Stimulated activated CD4-positive, alpha-beta T cell treated with anti-CD3 and anti-CD28 coated beads, Interleukin-4, amount 100 ng/mL, for 24 hours (primary cell): ENCODE data around the gene BCL3.

Experiments
- DNase-seq: peaks from one replicate; pipeline ENCODE4 v3.0.0-alpha.2; 2020

BCL3 gene

DNA sequence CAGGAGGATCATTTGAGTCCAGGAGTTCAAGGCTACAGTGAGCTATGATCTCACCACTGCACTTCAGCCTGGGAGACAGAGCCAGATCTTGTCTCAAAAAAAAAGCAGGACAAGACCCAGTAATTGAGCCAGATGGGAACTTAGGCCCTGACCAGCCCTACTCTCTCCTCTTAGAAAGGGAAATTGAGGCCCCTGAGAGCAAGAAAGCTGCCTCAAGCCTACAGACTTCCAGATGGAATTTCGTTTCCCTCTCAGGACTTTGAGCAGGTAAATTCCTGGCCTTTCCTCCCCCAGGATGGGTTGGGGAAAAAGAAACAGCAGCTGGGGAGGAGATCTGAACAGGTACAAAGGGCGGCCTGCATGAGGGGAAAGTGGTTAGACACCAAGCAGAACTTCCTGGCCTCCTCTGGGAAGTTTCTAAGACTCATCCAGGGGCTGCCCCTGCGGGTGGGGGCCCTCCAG is 3.6 kb upstream of the BCL3 start:
- no peak for DNase-seq

DNA sequence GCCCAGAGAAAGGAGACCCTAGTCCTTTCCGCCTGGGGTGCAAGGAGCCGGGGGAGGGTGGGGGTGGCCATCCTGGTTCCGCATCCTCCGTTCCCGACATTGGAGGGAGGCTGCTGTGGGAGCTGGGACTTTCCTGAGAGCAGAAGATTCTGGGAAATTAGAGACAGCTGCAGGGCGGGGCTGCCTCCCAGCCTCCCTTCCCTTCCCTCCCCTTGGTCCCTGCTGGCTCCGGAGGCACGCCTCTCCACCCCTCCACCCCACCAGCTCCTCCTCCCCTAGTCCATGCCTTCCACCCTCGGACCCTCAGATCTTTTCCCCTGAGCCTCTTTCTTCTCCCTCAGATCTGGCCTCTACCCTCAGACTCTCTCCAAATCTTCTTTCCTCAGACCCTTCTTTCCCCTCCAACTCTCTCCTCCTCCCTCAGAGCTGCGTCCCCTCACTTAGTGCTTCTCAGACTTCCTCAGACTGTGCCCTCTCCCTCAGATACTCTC is 3.1 kb upstream of the BCL3 start:
- DNase-seq = no peak

DNA sequence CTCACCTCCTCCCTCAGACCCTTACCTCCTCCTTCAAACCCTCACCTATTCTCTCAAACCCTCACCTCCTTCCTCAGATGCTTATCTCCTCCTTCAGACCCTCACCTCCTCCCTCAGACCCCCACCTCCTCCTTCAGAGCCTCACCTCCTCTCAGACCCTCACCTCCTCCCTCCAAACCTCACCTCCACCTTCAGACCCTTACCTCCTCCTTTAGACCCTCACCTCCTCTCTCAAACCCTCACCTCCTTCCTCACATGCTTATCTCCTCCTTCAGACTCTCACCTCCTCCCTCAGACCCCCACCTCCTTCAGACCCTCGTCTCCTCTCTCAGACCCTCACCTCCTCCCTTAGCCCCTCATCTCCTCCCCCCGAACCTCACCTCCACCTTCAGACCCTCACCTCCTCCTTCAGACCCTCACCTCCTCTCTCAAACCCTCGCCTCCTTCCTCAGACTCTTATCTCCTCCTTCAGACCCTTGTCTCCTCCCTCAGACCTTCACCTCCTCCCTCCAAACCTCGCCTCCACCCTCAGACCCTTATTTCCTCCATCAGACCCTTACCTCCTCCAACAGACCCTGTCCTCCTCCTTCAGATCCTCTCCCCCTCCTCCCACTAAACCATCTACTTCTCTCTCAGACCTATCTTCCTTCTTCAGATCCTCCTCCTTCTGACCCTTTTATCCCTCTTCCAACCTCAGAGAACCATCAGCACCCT is 2.5 kb upstream of the BCL3 start:
- DNase-seq = no peak

DNA sequence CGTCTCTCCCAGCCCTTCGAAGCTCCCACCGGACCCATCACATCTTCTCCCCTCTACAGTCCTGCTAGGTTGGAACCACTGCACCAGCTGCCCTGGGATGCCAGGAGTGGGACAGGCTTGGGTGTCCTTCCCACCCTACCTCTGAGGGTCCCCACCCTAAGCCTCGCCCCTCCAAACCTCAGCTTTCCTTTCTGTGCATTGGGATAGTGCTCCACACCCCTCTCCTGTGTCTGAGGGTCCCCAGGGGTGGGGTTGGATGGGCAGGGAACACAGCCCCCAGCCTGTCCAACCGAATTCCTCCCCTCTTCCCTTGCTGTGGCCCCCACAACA is 1.9 kb upstream of the BCL3 start:
- DNase-seq = no peak

DNA sequence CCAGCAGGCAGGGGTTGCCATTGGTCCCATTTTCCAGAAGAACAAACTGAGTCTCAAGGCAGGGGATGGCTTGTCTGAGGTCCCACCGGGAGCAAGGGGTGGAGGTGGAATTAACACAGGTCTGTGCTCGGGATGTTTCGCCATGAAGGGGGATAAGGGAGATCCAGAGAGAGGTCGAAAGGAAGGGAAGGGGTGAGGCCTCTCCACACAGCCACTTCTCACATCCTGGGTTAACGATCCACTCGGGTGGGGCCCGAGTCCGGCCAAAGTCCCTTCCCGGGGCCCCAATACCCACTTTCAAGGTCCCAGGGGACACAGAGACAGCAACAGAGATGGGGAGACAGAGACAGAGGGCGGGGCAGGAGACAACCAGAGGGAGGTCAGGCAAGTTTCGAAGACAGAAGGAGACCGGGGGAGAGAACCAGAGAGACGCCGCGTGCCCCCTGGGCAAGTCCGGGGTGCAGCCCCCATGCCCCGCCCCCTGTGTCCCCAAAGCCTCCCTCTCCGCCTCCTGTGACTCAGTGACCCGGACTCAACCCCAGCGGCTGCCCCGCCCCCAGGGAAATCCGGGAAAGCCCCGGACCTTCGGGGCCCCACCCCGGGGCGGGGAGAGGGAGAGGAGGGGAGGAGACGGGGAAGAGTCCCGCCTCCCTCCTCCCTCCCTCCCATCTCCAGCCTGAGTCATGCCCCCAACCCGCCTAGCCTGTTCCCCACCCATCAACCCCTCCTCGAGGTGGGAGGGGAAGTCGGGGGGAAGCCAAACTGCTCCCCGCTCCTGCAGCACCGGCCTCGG is 1.4 kb upstream of the BCL3 start:
- DNase-seq = peak; percentile 91

DNA sequence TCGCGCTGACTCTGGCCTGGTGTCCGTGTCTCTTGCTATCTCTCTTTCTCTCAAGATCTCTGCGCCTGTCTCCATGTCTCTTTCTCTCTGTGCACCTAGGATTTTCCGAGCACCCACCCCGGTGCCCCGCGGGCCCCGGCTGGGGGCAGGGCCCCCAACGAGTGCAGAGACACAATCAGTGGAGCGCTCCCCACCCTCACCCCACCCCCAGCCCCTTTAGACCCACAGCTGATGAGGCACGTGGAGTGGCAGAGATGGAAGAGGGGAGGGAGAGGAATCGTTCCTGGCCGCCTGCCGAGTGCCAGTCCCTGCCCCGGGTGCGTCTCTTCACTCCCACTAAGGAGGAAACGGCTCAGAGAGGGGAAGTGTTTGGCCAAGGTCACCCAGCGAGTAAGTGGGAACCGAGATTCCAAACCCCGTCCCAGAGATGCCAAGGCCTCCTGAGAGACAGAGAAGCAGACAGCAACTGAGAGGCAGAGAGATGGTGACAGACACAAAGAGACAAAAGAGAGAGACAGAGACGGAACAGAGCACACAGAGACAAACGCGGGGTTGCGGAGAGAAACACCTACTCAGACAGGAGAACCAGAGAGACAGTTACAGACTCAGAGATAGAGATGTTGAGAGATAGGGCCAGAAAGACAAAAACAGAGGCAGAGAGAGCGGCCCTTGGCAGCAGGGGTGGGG is 626 bp upstream of the BCL3 start:
- peak; percentile 31 for DNase-seq

DNA sequence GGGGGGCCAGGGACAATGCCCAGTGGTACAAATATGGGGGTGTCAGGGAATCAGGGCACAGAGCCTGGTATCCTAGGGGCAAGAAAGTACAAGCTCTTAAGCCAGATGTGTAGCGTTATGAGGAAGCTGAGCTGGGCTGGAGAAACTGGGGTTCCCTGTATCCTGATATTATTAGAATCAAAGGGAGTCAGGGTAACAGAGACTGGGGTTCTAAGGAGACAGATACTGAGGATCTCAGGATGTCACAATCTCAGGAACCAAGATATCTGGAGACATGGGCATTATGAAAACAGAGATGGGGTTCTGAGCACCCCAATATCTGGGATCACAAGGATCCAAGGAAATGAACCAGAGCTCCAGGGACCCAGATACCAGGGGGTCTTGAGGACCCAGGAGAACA is 784 bp downstream of the BCL3 start:
- no peak for DNase-seq

DNA sequence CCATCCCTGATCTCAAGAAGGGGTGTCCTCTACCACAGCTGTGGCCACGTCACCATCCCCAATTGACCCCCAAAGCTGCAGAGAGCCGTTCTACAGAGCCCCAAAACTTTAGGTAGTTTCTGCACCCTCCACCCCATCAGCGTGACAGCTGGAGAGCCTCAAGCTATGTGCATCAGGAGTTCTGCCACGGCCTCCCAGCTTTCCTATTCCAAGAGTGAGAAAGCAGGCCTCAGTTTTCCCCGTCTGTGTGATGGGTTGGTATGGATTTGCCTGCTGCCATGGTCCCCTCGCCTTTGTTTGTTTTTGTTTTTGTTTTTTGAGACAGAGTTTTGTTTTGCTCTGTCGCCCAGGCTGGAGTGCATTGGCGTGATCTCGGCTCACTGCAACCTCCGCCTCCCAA is 1.5 kb downstream of the BCL3 start:
- DNase-seq = no peak

DNA sequence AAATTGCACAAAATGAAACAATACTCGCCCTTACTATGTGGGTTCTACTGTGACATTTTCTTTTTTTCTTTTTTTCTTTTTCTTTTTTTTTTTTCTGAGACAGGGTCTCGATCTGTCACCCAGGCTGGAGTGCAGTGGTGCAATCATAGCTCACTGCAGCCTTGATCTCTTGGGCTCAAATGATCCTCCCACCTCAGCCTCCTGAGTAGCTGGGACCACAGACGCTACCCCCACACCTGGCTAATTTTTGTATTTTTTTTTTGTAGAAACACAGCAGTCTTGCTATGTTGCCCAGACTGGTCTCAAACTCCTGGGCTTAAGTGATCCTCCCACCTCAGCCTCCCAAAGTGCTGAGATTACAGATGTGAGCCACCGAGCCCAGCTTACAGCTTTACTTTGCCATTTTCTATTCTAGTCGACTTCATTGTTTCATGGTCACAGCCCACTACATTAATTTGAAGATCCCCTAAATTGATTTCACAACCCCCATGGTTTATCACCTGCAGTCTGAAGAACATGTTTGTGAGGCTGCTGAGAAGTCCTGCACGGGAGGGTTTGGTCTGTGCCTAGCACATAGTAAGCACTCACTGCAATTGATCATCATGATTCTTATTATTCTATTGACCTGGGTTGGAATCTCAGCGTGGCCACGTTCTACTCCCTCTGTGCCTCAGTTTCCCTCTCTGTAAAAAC is 3.8 kb downstream of the BCL3 start:
- no peak for DNase-seq

DNA sequence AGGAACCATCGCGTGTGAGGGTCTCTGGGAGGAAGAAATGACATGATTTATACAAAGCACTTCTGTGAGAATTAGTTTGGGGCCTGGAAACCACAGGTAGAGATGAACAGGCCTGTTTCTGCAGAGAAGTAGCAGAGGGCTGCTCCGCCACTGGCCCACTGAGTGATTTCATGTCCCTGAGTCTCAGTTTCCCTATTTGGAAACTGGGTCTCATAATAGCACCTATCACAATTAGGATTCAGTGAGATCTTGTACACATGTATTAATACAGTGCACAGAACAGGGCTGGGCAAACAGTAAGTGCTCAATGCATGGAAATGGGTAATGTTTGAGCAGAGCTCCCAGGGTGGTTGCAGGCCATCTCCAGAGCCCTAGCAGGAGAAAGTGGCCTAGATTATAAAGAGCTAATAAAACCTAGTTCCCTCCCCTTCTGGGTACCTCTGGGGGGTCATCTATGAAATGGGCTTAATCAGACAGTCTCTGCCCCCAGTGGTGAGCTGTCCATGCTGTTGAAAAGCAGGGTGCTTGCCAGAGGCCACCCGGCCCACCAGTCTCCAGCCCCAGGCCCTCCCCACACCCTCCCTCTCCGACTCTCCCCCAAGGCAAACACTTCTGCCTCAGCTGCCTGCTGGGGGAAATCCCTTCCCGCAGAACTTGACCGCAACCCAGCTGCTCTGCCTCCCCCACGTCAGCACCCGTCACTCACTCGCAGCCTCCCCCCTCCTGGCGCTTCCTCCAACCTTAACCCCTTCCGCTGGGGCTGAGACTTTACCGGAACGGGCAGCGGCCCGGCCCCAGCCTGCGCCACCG is 4.5 kb downstream of the BCL3 start:
- DNase-seq = peak; percentile 94

DNA sequence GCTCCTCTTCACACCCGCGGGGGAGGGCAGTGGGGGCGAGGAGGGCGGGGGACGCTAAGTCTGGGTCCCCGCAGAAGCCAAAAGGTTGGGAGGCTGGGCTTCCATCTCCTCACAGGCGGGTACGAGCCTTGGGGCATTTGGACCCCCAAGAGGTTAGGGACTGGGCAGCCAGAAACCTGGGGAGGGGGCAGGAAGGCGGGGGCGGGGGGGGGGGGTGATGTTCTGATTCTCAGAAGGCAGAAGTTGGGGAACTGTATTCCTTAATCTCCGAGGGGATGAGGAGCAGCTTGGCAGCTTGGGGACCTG is 5.1 kb downstream of the BCL3 start:
- no peak for DNase-seq

DNA sequence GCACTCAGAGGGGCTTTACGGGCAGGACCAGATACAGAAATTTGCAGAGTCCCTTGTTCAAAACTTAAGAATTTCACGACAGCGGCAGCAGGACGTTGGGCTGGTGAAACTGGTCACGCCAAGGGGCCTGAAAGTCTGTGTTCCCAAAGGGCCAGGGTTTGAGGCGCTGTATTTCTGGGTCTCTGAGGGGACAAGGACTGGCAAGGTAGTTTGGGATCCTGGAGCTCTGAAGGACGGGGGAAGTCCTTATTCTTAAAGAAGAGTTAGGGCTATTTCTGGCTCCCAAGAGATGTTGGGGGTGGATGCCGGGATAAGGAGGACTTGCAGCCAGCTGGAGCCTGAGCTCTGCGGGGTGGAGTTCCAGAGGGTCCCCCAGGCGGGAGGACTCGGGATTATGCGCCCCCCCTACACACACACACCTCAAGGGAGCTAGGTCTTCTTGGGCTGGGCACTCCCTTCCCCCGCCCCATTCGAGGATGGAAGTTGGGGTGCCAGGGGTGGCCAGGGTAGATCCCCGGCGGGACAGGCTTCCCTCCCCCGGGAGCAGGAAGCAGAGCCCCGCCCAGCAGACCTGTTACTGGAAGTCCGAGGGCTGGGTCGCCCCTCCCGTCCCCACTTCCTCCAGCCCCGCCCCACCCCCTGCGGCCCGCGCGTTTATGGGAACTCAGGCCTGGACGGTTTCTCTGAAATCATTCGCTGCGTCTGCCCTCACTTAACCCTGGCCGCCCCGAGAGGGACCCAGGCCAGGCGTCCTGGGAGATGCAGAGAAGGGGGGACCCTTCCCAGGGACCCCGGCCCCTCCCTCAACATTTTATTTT is 5.6 kb downstream of the BCL3 start:
- peak; percentile 73 for DNase-seq

DNA sequence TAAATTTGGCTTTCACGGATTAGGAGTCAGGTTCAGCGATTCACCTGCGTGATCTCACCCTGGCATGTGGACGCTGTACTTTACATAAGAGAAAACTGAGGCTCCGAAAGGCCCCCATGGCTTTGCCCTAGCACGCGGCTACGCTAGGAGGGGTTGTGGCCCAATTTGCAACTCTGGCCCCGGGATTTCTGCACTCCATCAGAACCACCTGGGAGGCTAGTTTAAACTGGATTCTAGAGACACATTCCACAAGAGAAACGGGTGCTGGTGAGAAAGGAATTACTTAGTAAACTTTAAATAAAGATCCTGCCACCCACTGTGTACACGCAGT is 6.2 kb downstream of the BCL3 start:
- no peak for DNase-seq

DNA sequence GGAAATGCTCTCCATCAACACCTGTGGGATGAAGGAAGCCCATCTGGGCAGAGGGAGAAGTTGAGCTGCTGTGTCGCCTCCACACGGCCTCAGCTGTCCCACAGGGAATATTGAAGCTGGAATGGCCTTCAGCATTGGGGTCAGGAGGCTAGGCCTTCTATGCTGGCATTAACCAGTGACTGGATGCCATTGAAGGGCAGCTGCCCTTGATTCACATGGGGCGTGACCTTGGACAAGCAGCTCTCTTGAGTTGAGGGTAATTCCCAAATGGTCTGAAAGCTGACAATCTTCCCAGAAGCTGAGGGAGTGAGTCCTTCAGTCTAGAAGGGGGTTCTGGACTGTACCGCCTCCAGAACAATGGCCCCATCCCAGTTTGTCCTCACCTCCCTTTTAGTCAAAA is 6.7 kb downstream of the BCL3 start:
- no peak for DNase-seq

DNA sequence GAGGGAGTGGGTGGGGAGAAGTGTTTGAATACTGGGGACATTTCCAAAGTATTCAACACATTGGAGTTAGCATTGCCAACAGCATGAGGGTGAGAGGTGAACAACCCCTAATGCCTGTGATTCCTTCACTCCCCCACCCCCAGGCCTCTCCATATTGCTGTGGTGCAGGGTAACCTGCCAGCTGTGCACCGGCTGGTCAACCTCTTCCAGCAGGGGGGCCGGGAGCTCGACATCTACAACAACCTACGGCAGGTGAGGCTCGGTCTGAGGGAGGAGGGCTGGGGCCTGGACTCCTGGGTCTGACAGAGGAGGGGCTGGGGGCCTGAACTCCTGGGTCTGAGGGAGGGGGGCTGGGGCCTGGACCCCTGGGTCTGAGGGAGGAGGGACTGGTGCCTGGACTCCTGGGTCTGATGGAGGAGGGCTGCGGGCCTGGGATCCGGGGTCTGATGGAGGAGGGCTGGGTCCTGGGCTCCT is 7.6 kb downstream of the BCL3 start:
- no peak for DNase-seq

DNA sequence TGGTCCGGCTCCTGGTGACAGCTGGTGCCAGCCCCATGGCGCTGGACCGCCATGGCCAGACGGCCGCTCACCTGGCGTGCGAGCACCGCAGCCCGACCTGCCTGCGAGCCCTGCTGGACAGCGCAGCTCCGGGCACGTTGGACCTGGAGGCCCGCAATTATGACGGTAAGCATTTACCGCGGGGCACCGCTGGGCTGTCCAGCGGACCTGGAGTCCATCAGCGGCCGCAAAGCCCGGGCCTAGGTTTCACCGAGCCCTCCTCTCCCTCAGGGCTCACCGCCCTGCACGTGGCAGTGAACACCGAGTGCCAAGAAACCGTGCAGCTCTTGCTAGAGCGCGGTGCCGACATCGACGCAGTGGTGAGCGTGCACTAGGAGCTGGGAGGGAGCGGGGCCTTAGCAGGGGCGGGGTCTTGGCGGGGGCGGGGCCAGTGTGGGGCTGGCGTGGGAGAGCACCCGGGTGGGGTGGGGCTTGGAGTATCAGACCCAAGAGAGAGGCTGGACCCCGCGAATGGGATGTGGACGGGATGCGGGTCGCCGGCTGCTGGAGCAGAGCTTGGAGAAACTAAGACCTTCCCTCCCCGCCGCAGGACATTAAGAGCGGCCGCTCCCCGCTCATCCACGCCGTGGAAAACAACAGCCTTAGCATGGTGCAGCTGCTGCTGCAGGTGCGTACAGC is 8.7 kb downstream of the BCL3 start:
- DNase-seq = no peak

DNA sequence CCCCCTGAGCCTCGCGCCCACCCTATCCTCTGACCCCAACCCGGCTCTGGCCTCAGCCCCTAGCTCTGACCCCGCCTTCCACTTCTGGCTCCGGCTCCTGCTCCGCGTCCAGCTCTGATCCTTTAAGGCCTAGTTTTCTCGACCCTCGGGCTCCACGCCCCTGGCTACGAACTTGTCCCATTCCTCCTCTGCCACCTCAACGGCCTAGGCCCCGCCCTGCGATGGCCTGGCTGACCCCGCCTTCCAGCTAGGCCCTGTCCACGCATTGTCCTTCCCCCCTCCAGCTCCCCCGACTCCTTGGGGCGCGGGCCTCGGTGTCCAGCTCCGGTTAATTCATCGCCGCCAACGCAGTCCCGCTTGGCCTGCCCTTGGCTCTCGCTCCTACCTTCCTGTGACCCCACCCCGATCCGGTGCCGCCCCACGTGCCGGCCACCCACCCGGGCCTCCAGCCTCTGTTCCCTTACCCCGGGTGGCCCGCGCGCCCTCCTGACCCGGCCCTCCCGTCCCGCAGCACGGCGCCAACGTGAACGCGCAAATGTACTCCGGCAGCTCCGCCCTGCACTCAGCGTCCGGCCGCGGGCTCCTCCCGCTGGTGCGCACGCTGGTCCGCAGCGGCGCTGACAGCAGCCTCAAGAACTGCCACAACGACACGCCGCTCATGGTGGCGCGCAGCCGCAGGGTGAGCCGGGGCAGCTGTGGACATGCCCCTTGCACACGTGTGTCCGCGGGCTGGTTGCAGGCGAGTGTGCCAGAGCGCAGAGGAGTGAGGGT is 9.4 kb downstream of the BCL3 start:
- DNase-seq = no peak

DNA sequence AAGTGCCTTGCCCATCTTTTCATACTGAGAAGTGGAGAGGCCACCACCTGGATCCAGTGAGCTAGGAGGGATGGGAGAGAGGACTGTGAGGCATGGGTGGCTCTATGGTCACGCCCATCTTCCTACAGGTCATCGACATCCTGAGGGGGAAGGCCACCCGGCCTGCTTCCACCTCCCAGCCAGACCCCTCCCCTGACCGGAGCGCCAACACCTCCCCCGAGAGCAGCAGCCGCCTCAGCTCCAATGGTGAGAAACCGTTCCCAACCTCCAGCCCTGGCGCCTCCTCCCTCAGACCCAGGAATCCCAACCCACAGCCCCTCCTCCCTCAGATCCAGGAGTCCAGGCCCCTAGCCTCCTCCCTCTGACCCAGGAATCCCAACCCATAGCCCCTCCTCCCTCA is 10.1 kb downstream of the BCL3 start:
- no peak for DNase-seq

DNA sequence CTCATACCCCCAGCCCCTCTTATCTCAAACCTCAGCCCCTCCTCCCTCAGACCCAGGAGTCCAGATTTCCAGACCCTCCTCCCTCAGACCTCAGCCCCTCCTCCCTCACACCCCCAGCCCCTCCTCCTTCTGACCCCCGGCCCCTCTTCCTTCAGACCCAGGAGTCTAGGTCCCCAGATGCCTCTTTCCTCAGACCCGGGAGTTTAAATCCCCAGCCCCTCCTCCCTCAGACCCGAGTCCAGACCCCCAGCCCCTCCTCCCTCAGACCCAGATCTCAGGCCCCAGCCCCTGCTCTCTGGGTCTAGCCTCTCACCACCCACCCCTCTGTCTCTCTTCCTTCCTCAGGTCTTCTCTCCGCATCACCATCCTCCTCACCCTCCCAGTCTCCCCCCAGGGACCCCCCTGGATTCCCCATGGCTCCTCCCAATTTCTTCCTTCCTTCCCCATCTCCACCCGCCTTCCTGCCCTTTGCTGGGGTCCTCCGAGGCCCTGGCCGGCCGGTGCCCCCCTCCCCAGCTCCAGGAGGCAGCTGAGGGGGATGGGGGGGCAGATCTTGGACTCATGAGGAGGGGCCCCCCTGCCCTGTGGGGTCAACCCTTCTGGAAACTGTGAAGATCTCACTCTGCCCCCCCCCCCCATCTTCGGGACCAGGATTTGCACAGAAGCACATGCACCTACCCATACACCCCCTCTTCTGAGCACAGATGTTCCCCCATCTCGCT is 10.7 kb downstream of the BCL3 start:
- DNase-seq = no peak

DNA sequence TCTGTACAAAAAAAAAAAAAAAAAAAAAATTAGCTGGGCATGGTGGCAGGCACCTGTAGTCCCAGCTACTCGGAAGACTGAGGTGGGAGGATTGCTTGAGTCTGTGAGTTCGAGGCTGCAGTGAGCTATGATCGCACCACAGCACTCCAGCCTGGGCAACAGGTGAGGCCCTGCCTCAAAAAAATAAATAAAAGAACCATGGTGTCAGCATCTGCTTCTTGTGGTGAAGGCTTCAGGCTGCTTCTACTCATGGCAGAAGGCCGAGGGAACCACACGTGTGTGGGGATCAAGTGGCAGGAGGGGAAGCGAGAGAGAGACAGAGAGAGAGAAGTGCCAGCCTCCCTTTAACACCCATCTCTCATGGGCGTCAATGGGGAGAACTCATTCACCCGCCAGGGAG is 13.5 kb downstream of the BCL3 start:
- no peak for DNase-seq
